T-helper 1 cell treated with Interleukin-12 subunit alpha and Interleukin-12 subunit beta and Interleukin-4 antibody, amounts not matched to agents 30 μg/mL and 1 μg/mL, for 36 hours (primary cell): ENCODE data around the gene KCNAB1.

Source experiments
- H3K27ac Mint-ChIP-seq: one replicate; pipeline ENCODE4 v1.8.0; 2021; ENCODE audit warnings: mild to moderate bottlenecking, mixed read lengths
- H3K27me3 Mint-ChIP-seq: one replicate; pipeline ENCODE4 v1.8.0; 2021; ENCODE audit warnings: low read depth, mixed read lengths
- H3K36me3 Mint-ChIP-seq: one replicate; pipeline ENCODE4 v1.8.0; 2021; ENCODE audit warnings: low read depth, mixed read lengths
- H3K4me1 Mint-ChIP-seq: one replicate; pipeline ENCODE4 v1.8.0; 2021; ENCODE audit warnings: low read depth, mixed read lengths
- H3K4me3 Mint-ChIP-seq: one replicate; pipeline ENCODE4 v1.8.0; 2021; ENCODE audit warnings: mild to moderate bottlenecking, moderate library complexity, mixed read lengths
- H3K9me3 Mint-ChIP-seq: one replicate; pipeline ENCODE4 v1.8.0; 2021; ENCODE audit warnings: mixed read lengths

The KCNAB1 gene

DNA sequence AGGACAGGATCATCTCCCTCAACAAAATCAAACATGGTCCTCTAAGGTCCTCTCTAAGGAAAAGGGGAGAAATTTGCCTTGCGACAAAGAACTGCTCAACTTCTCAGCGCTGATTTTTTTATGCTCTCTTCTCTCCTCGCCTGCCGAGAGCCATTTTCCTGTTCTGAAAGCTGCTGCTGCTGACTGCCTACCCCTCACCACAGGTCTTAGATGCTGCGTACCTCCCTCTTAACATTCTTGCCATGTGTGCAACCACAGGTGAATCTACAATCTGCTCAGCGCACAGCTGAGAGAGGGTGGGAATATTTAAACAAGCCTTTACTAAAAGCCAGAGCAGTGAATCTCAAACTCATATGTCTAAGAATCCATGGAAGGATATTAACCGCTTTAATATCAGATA, 223.8 kb downstream of the KCNAB1 start:
- no peaks in the 10 kb centered on the region for H3K4me1 Mint-ChIP-seq
- H3K4me3 Mint-ChIP-seq: no peak overlapping the region
- no peaks in the 10 kb centered on the region for H3K36me3 Mint-ChIP-seq
- H3K27ac Mint-ChIP-seq: no peak overlapping the region
- H3K27me3 Mint-ChIP-seq: peaks cover 11% of the 10 kb centered on the region
- no peaks in the 10 kb centered on the region for H3K9me3 Mint-ChIP-seq

DNA sequence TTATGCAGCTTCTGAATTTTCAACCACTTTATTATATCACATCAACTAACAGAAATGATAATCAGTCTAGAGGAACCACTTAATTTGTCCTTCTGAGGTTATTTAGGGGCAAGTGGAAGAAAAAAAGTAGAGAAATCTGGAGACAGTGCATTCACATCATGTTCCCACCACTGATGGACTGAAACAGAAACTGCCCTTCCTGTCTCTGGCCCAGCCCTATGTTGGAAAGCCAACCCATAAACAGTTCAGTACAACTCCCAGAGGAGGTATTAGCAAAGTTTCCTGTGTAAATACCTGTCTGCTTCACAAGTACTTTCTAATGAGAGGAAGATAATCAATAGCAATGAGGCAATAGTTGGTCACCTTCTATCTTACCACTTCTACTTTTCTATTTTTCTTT, 228.7 kb downstream of the KCNAB1 start:
- Mint-ChIP-seq H3K4me1 (peaks cover 2% of the 10 kb centered on the region), H3K9me3 (no peaks in the 10 kb centered on the region), H3K27me3 (peaks cover 11% of the 10 kb centered on the region), H3K27ac (no peak overlapping the region), H3K36me3 (no peaks in the 10 kb centered on the region), H3K4me3 (no peak overlapping the region)

GRCh38 chr3:156349978-156350377, 229.6 kb downstream of the KCNAB1 start:
- H3K27ac Mint-ChIP-seq: no peak overlapping the region
- no peak overlapping the region for H3K4me3 Mint-ChIP-seq
- H3K4me1 Mint-ChIP-seq: peaks cover 2% of the 10 kb centered on the region
- peaks cover 10% of the 10 kb centered on the region for H3K27me3 Mint-ChIP-seq
- H3K36me3 Mint-ChIP-seq: no peaks in the 10 kb centered on the region
- no peaks in the 10 kb centered on the region for H3K9me3 Mint-ChIP-seq

- Mint-ChIP-seq H3K9me3 (no peaks in the 10 kb centered on the region), H3K27me3 (peaks cover 6% of the 10 kb centered on the region), H3K36me3 (no peaks in the 10 kb centered on the region)
These were observed 230.4 kb downstream of the KCNAB1 start for GRCh38 chr3:156350781-156351180.

GRCh38 chr3:156351783-156352182, 231.4 kb downstream of the KCNAB1 start:
- no peak overlapping the region for H3K27ac Mint-ChIP-seq
- H3K27me3 Mint-ChIP-seq: peaks cover 13% of the 10 kb centered on the region
- no peak overlapping the region for H3K4me3 Mint-ChIP-seq
- no peaks in the 10 kb centered on the region for H3K9me3 Mint-ChIP-seq
- peaks cover 2% of the 10 kb centered on the region for H3K4me1 Mint-ChIP-seq
- H3K36me3 Mint-ChIP-seq: no peaks in the 10 kb centered on the region

More at GRCh38 chr3:156350781-156351180, 230.4 kb downstream of the KCNAB1 start:
- Mint-ChIP-seq H3K27ac (no peak overlapping the region), H3K4me3 (no peak overlapping the region), H3K4me1 (peaks cover 2% of the 10 kb centered on the region)

DNA sequence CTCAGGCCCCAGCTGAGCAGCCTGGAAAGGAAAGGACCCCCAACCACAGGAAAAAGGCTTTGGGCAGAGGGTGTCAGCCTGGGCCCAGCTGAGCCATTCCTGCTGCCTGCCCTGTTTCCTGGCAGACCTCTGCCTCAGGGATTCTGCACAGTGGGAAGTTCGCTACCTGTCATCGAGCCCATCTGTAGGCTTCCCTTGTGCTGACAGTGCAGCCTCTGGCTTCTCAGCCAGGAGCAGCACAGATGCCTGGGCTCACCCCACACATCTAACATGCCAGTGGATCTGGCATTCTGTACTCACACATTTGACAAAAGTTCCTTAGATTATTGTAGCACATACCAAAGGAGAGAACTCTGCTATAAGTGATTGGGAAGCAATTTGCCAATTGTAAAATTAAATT, 232.3 kb downstream of the KCNAB1 start:
- no peaks in the 10 kb centered on the region for H3K9me3 Mint-ChIP-seq
- H3K4me1 Mint-ChIP-seq: peaks cover 2% of the 10 kb centered on the region
- no peak overlapping the region for H3K27ac Mint-ChIP-seq
- H3K27me3 Mint-ChIP-seq: peaks cover 17% of the 10 kb centered on the region
- no peaks in the 10 kb centered on the region for H3K36me3 Mint-ChIP-seq
- H3K4me3 Mint-ChIP-seq: no peak overlapping the region

DNA sequence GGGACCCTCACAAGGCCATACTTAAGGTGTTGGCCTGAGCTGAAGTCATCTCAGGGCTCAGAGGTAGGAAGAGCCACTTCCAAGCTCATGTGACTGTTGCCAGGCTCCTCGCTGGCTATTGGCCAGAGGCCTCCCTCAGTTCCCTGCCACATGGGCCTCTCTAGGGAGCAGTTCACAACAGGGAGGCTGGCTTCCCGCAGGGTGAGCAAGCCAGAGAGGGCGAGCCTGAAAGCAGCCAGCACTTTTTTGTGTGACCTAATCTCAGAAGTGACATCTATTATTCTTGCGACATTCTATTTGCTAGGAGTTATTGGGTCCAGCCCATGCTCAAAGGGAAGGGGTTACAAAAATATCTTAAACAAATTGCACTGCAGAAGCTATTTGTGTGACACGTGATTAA, 233.2 kb downstream of the KCNAB1 start:
- H3K4me3 Mint-ChIP-seq: no peak overlapping the region
- peaks cover 17% of the 10 kb centered on the region for H3K27me3 Mint-ChIP-seq
- H3K36me3 Mint-ChIP-seq: no peaks in the 10 kb centered on the region
- H3K9me3 Mint-ChIP-seq: no peaks in the 10 kb centered on the region
- no peak overlapping the region for H3K27ac Mint-ChIP-seq
- peaks cover 2% of the 10 kb centered on the region for H3K4me1 Mint-ChIP-seq

DNA sequence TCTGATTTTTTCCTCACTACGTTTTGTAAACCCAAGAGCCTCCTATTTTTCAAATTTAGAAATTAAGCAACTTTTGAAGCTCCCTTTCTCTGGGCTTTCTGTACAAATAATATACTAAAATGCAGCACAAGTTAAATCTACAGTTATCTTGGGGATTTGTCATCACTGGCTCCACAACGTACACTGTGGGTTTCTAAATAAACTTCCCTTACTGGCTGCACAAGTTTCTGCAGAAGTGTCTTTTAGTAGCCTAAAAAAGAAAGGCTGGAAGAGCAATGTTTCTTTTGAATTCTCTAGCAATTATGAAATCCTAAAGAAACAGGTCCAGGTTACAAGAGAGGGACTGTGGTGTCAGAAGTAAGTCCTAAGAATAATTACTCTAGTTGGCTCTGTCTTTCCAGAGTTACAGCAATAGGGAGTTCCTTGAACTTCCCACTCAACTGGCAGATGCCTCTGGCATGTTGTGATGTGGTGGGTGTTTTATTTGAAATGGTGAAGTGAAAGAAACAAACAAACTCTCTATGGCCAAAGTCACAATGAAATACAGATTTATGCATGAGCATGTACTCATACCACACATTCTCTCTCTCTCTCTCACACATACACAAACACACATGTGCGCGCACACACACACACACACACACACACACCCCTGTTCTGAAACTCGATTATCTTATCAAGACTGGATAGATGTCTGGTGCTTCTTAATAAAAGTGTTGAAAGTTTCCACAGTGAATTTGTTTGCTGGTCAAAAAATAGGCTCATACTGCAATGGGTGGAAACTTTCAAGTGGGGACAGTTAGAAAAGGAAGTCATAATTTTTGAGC, 236.4 kb downstream of the KCNAB1 start:
- no peak overlapping the region for H3K4me3 Mint-ChIP-seq
- H3K4me1 Mint-ChIP-seq: no peaks in the 10 kb centered on the region

DNA sequence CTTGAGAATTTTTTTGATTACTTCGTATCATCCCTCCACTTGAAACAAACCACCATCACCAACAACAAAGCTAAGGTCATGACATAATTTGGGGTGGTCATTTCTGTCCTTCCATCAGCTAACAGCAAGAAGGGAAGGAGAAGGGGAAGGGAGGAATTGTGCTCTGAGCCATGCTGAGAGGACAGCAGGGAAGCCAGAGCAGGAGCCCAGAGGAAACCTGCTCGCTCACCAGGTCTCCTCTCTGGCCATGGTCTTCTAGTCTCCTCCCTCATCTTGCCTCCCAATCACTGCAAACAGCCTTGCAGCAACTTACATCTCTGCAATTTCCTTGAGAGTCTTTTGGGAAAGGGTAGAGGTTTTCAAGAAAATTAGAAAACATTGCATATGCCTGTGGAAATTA, 237.9 kb downstream of the KCNAB1 start:
- no peak overlapping the region for H3K27ac Mint-ChIP-seq
- H3K4me3 Mint-ChIP-seq: no peak overlapping the region
- H3K36me3 Mint-ChIP-seq: no peaks in the 10 kb centered on the region
- no peaks in the 10 kb centered on the region for H3K4me1 Mint-ChIP-seq
- peaks cover 27% of the 10 kb centered on the region for H3K27me3 Mint-ChIP-seq
- H3K9me3 Mint-ChIP-seq: no peaks in the 10 kb centered on the region

More for the DNA sequence above, 236.4 kb downstream of the KCNAB1 start:
- no peaks in the 10 kb centered on the region for H3K9me3 Mint-ChIP-seq
- H3K27ac Mint-ChIP-seq: no peak overlapping the region
- peaks cover 27% of the 10 kb centered on the region for H3K27me3 Mint-ChIP-seq
- H3K36me3 Mint-ChIP-seq: no peaks in the 10 kb centered on the region

DNA sequence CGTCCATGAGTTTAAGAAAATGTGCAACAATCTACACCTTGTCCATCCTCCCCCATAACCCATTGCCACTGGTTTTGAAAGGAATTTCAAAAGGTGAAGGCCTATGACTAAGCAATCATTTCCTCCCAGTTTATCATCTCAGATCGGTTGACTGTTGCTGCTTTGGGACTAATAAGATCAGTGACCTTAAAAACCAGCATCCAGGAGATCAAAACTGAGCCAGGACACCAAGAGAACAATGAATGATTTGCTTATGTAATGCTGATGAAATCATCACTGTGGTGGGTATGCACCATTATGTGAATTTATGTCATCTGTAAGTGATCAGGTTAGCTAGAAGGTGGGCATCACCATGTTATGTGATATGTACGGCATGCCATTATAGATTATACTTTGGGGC, 239.0 kb downstream of the KCNAB1 start:
- no peaks in the 10 kb centered on the region for H3K4me1 Mint-ChIP-seq
- H3K27ac Mint-ChIP-seq: no peak overlapping the region
- H3K36me3 Mint-ChIP-seq: no peaks in the 10 kb centered on the region
- no peak overlapping the region for H3K4me3 Mint-ChIP-seq
- no peaks in the 10 kb centered on the region for H3K9me3 Mint-ChIP-seq
- H3K27me3 Mint-ChIP-seq: peaks cover 27% of the 10 kb centered on the region

DNA sequence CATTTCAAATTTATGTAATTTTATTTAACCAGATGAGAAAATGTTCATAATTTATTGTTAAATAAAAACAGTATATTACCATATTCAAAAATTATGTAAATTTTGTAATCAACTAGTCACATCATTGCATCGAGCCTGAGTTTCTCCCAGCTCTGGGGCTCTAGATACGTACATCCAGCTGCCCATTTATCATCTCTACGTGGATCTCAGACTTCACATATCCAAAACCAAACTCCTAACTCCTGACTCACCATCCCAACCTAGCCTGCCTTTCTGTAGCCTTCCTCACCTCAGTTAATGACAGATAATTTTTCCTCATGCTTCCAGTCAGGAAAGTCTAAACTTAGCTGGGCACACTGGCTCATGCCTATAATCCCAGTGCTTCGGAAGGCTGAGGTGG, 239.7 kb downstream of the KCNAB1 start:
- Mint-ChIP-seq H3K9me3 (no peaks in the 10 kb centered on the region), H3K27ac (no peak overlapping the region), H3K4me1 (no peaks in the 10 kb centered on the region), H3K36me3 (no peaks in the 10 kb centered on the region), H3K4me3 (no peak overlapping the region), H3K27me3 (peaks cover 25% of the 10 kb centered on the region)

DNA sequence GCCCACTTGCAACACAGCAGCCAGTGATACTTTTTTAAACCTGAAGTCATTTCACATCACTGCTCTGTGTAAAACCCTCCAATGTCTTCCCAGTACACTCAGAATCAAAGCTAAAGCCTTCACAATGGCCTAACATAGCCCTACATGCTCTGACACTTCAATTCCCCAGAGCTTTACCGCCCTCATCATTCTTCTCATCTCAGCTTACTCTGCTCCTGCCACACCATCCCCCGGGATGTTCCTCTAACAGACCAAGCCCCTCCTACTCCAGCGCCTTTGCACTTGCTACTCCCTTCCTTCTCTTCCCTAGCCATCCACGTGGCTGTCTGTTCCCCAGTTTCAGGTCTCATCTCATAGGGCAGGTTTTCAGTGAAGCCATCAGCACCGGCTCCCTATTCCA, 240.6 kb downstream of the KCNAB1 start:
- Mint-ChIP-seq H3K9me3 (no peaks in the 10 kb centered on the region), H3K4me1 (no peaks in the 10 kb centered on the region), H3K27ac (no peak overlapping the region), H3K4me3 (no peak overlapping the region), H3K27me3 (peaks cover 23% of the 10 kb centered on the region), H3K36me3 (no peaks in the 10 kb centered on the region)

GRCh38 chr3:156366559-156366958, 246.2 kb downstream of the KCNAB1 start:
- no peaks in the 10 kb centered on the region for H3K36me3 Mint-ChIP-seq
- H3K9me3 Mint-ChIP-seq: no peaks in the 10 kb centered on the region
- peaks cover 16% of the 10 kb centered on the region for H3K27me3 Mint-ChIP-seq
- H3K4me3 Mint-ChIP-seq: no peak overlapping the region
- no peak overlapping the region for H3K27ac Mint-ChIP-seq
- H3K4me1 Mint-ChIP-seq: no peaks in the 10 kb centered on the region

- no peak overlapping the region for H3K4me3 Mint-ChIP-seq
These were observed 247.8 kb downstream of the KCNAB1 start for GRCh38 chr3:156368189-156368588.

GRCh38 chr3:156371701-156372100, 251.3 kb downstream of the KCNAB1 start:
- Mint-ChIP-seq H3K9me3 (no peaks in the 10 kb centered on the region), H3K36me3 (no peaks in the 10 kb centered on the region), H3K27ac (no peak overlapping the region), H3K27me3 (peaks cover 24% of the 10 kb centered on the region), H3K4me1 (no peaks in the 10 kb centered on the region), H3K4me3 (no peak overlapping the region)

More at GRCh38 chr3:156368189-156368588, 247.8 kb downstream of the KCNAB1 start:
- Mint-ChIP-seq H3K4me1 (no peaks in the 10 kb centered on the region), H3K36me3 (no peaks in the 10 kb centered on the region), H3K27ac (no peak overlapping the region), H3K9me3 (no peaks in the 10 kb centered on the region), H3K27me3 (peaks cover 16% of the 10 kb centered on the region)
